GM20431 (cell line): ENCODE data around the gene MTLN.
"Not testable (repeated sequence)": the region's sequence is repeated elsewhere in the genome, so short reads cannot be mapped to it uniquely, and the experiment has no call there.

Experiments used
- in situ Hi-C: fragments of 300-500 bp; cut with MseI, MboI; formaldehyde crosslinking; loops from one replicate; pipeline ENCODE4 v1.15.0; 2020; ENCODE audit warnings: low sequenced_read_pairs; ENCODE audit not compliant: unreplicated experiment

Gene MTLN, protein sequence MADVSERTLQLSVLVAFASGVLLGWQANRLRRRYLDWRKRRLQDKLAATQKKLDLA

DNA sequence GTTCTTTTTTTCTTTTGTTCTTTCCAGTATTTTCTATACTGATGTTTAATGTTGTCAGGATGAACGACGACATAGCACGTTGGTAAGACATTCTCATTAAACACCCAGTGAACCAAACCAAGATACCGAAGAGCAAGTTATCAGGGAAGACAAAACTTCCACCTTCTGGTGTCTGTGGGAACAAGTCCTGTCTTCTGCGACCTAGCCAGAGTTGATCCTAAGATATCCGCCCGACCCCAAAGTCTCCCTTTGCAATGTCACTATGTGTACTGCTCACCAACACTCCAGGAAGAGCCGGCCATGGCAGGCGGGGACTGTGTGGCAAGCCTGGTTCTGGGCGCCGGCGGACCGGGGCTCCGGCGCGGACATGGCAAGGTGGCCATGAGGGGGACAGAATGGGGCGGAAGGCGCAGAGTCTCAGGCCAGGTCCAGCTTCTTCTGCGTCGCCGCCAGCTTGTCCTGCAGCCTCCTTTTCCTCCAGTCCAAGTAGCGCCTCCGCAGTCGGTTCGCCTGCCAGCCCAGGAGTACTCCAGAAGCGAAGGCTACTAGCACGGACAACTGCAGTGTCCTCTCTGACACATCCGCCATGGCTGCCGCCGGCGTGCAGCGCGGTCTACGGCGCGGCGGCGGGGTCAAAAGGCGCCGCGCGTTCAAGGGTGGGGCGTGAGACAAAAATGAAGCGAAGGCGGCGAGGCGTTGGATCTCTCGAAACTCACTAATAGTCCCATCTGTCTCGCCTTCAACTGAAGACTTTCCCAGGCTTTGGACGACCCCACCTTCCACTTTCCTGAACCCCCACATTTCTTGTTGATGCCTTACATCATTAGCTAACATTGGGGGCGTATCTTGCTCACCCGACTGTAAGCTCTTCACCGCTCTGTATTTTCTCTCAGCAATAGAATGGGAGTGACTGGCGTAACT, at the start of gene MTLN:
Gene MTLN, minus strand, starts transcription at position 610 of the 921 bp plus-strand sequence. Its CDS starts 22 bp downstream, at position 588.
- in situ Hi-C loops = no loop called here

DNA sequence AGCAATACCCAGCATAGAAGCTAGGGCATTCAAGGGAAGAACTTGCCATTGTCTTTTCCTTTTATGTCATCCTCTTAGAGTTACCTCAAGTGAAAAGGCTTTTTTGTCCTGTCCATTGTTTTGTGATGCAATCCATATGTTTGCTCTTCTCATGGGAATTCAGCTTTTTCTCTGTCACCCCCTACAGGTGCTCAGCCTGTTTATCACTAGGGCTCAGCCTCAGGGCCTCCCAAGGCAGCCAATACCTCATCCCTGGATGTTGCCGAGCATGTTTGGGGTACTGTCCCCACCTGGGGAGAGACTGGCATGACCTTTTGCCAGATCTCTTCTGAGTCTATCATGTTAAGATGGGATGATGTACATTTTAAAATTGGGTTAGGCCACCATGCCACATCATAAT, 49.6 kb upstream of the MTLN start:
- in situ Hi-C loops = not testable (repeated sequence)

DNA sequence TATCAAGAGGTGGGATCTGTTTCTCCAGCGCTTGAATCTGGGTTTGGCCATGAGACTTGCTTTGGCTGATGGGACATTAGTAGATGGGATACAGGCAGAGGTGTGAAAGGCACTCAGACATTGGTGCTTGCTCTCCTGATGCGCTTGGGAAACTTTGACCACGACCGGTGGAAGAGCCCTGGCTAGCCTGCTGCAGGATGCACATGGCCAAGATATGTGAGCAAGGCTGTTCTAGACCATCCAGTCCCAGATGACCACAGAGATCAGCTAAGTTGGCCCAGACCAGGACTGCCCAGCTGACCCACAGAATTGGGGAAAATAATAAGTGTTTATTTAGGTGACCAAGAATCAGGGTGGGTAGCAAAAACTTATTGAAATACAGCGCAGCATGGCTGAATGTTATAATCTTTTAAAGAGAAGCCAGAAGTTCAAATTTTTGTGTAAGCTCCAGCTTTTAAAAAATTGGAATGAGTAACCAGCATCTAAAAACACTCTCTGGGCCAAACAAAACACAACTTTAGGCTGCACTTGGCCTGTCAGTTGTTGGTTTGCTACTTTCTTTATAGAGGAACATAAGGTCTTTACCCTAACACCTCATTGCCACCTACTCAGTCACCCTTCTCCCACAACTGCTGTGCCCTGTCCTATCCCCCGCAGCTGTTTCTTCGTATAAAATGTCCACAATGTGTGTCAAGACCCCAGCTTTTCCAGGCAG, 35.9 kb upstream of the MTLN start:
- in situ Hi-C loops = not testable (repeated sequence)

DNA sequence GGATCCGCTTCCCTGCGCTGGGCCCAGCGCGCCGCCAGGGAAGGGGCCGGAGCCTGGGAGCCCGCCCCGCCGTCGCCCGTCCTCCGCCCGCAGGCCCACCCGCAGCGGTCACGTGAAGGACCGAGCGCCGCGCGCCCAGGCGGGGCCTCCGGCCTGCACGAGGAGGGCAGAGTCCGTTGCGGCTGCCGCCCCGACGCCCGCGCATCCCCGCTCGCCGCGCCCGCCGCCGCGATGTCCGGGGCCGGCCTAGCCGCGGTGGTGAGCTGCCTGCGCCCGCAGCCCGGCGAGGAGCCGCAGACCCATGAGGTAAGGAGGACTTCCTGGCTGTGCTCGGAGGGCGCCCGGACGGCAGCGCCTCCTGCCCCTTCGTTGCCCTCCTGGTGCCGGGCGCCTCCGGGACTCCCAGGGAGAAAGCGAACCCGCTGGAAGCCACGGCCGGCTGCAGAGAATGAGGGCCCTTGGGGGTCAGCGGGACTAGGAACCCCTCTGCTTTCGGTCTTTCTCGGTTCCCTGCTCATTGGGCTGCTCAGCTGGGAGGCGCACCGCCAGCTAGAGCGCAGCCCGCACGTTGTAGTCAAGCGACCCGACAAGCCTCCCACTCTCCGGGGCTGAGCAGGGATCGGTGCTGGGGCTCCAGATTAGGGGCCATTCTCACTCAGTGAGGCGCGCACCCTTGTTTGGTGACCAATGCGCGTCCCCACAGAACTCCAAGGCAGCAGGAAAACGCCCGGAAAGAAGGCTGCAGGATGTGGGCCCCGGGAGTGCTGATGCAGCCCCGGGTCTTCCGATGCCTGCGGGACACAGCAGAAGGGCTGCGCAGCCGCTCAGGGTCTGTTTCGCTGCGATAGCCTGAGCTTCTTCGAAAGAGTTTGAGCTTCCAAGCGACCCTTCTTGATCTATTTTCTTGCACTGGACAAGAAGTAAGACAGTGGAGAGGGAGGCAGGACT, 33.4 kb upstream of the MTLN start:
- in situ Hi-C loops = not testable (repeated sequence)

DNA sequence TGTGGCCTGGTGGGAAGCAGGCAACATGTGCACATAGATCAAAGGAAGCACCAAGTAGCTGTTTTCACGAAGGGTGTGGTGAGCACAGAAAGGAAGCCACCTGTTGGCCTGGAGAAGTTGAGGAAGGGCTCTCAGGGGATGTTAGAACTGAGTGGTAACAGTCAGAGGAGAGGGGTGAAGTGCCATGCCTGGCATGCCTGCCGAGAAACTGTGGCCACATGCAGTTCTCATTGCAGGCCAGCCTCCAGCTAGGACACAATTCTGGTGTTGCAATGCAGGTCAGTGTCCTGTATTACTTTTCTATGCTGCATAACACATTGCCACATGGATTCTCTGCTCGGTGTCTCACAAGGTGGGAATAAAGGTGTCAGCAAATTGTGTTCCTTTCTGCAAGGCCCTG, 30.9 kb upstream of the MTLN start:
- in situ Hi-C loops = not testable (repeated sequence)

DNA sequence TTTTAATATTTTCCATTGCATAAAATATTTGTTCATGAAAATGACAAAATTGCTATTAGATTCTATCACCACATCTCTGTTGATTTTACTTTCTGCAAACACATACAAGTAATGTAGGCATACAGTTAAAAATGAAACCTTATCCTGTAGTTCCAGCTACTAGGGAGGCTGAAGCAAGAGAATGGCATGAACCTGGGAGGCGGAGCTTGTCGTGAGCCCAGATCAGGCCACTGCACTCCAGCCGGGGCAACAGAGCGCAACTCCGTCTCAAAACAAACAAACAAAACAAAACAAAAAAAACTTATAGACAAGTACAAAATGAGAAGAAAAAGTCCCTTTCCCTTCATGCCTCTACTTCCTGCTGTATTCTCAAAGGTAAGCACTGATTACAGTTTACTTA, 22.2 kb upstream of the MTLN start:
- in situ Hi-C loops = not testable (repeated sequence)

DNA sequence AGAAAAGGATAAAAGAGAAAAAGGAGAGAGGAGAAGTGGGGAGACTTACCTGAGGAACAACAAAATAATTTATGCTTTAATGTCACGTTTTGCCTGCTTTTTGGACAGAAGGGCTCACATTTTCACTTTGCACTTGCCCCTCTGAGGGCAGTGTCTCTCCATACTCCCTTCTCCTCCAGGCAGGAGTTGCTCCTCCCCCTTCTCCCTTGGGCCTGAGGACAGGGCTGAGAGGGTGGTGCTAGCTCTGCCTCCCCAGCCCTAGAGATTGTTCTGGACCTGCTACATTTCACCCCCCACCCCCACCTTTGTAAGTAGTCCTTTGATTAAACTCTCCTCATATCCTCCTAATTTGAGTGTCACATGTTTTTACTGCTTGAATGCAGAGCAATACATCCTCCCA, 17.5 kb upstream of the MTLN start:
- in situ Hi-C loops = not testable (repeated sequence)

DNA sequence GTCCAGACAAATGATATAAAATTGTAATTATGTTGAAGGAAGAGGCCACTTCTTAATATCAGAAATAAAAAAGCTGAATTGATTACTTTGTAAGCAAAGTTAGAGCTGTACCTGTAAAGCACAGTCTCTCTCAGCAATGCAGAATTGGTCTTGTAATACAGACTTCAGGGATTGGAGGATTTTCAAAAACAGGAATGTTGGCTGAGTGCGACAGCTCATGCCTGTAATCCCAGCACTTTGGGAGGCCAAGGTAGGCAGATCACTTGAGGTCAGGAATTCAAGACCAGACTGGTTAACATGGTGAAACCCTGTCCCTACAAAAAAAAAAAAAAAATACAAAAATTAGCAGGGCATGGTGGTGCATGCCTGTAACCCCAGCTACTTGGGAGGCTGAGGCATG, 10.3 kb upstream of the MTLN start:
- in situ Hi-C loops = not testable (repeated sequence)

DNA sequence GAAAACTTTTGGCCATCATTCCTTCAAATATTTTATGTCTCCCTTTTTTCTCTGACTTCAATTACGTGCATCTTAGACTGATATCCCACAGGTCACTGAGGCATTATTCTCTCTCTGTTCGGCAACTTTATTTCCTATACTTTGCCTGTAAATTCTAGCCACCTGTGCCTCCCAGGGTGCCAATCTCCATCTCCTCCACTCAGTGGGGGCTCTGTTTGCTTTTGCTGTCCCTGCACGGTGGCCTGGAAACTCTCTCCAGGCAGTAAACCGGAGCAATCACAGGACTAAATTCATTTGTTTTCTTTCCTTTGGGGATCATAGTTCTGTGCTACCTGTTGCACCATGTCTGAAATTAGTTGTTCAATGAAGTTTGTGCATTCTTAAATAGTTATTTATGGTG, 9.6 kb upstream of the MTLN start:
- in situ Hi-C loops = no loop called here

DNA sequence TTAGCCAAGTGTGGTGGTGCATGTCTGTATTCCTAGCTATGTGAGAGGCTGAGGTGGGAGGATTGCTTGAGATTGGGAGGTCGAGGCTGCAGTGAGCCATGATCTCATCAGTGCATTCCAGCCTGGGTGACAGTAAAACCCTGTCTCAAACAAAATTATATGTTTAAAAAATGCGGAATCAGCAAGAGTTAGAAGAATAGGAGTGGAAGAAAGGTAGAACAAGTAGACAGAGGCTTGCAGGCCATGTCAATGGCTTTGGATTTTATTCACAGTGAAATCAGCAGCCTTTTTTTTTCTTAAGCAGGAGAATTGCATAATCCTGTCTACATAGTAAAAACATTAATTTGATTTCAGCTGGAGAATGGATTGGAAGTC, 7.8 kb upstream of the MTLN start:
- in situ Hi-C loops = no loop called here

DNA sequence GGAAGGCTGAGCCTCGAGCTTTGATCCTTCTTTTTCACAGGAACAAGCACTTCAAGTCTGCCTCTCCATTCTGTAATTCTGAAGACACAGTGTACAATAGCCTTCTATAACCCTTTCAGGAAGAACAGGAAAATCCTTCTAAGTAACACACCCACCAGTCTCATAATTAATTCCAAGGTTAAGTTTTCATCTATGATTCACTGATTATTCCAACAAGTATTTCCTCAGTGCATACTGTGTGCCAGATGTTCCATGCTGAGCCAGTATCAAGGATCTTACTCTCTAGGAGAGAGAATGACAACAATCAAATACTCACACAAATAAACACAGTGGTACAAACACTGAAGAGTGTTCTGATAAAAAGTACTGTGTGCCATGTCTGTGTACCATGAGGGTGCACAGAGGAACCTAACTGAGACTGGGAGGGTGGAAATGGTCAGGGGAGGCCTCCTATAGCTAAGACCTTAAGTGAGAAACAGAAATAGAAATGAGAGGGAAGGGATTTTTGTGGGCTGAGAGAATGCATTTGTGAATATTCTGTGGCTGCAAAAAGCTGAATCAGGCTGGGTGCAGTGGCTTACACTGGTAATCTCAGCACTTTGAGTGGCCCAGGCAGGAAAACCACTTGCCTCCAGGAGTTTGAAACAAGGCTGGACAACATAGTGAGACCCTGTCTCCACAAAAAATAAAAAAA, 7.3 kb upstream of the MTLN start:
- in situ Hi-C loops = no loop called here

DNA sequence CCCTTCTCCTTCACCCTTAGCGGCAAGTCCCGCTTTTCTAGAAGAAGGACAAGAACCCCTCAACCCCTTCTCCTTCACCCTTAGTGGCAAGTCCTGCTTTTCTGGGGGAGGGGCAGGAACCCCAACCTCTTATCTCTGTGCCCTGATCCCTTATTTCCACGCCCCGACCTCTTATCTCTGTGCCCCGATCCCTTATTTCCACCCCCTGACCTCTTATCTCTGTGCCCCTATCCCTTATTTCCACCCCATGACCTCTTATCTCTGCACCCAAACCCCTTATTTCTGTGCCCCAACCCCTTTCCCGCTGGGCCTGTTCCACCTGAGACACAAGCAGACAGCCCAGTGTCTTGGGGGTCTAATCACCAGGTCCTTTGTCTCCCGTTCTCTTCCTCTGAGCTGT, 6.5 kb upstream of the MTLN start:
- in situ Hi-C loops = not testable (repeated sequence)

DNA sequence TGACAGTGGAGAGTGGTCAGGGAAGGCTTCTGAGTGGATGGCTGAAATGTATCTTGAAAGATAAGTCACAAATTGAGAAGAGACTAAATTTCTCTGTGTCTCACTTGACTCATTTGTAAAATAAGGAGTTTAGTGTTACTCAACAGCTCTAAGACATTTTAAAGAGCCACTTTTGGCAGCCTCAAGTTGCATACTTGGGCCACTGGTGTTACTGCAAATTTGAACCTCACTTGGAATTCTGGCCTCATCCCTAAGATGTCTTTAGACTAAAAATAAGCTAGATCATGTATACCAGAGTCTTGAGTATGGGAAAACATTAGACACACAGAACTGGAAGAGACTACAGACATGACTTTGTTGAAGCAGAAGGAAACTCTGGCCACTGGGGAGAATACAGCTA, 4.5 kb upstream of the MTLN start:
- in situ Hi-C loops = no loop called here

DNA sequence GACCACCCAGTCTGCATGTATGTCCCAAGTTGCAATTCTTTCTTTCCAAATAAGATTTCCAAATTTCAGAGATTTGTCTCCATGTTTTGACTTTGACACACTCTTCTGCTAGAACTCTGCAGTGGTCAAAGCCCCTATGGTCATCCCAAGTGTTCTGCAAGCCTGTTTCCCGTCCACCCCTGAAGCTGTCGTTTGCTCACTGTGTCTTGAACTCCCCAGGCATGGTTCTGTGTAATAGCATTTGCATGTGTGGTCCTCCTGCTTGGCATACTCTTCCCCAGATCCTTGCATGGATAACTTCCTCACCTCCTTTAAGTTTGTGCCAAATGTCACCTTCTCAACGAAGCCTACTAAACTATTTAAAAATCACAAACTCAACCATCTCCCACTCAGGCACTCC, 3.9 kb upstream of the MTLN start:
- in situ Hi-C loops = no loop called here

DNA sequence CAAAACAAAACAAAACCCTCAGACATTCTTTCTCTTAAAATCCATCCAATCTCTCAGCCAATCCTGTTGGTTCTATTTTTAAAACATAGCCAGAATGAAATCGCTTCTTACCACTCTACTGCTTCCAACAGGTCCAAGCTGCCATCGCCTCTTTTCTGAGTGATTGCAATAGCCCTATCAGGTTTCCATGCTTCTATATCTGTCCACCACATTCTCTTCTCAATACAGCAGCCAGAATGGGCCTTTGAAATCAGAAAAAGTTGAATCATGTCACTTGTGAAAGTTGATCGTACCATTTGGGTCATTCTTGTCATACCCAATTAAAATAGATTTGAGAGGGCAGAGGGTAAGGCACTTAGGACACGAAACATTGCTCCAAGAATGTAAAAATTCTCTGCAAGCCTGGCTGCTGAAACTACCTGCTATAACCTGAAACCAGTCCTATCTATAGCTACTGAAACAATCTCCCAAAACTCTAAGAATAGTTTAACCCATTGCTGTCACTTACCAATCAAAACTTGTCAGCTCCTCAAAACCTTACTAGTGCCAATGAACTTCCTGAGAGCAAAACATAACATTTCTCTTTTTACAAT, 3.3 kb upstream of the MTLN start:
- in situ Hi-C loops = no loop called here

DNA sequence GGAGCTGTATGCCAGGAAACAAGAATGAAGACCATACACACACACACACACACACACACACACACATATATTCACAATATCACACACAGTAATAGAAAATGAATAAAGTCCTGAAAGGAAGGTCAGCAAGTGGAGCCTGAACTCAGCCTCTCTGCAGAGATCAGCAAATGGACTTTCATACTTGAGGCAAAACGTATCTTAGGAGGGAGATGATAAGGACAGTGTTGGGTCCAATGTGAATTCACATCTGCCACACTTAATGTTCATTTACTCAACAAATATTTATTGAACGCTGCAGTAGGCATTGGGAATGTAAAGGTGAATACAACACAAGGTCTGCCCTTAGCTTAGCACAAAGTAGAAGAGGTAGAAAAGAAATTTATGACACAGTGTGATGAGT, 2.7 kb upstream of the MTLN start:
- in situ Hi-C loops = no loop called here

DNA sequence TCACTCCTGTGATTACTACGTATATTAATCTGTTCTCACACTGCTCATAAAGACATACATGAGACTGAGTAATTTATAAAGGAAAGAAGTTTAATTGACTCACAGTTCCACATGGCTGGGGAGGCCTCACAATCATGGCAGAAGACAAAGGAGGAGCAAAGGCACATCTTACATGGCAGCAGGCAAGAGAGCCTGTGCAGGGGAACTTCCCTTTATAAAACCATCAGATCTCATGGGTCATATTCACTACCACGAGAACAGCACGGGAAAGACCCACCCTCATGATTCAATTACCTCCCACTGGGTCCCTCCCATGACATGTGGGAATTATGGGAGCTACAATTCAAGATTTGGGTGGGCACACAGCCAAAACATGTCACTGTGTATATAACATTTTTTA, 1.2 kb upstream of the MTLN start:
- in situ Hi-C loops = not testable (repeated sequence)

DNA sequence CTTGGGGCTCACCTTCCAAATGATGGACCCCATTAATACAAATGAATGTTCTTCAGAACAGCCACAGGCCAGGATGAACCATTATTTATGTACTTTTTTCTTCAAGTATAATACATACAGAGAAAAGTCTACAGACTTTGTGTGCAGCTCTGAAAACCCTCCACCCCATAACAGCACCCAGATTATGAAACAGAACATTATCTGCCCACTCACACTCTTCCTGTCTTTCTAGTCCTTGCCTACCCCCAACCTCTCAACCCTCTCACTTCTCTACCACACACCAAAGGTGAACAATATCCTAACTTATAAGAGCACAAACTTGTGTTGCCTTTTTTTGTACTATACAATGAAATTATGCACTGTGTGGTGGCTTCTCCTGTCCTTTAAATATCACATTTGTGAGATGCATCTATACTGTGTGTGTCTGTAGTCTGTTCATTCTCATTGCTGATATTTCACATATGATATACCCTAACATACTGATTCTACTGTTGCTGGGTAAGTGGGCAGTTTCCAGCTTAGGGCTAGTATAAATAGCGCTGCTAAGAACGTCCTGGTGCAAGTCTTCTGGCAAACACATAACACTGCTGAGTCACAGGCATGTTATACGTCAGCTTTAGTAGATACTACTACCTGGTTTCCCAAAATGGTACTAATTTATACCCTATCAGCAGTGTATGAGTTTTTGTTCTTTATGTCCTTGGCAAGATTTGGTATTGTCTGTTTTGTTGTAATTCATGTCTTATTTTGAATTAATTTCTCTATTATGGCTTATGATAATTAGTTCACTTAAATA, 6.5 kb downstream of the MTLN start:
- in situ Hi-C loops = no loop called here
